HG02623 (cell line): ENCODE results near the gene PTGR1.
"Not testable (repeated sequence)": the region's sequence is repeated elsewhere in the genome, so short reads cannot be mapped to it uniquely, and the experiment has no call there.

Experiments
- ATAC-seq: cut with Tn5 transposase; IDR thresholded peaks from one replicate; pipeline ENCODE4 v1.9.1; 2021; ENCODE audit warnings: moderate library complexity; ENCODE audit not compliant: unreplicated experiment

PTGR1 gene

DNA sequence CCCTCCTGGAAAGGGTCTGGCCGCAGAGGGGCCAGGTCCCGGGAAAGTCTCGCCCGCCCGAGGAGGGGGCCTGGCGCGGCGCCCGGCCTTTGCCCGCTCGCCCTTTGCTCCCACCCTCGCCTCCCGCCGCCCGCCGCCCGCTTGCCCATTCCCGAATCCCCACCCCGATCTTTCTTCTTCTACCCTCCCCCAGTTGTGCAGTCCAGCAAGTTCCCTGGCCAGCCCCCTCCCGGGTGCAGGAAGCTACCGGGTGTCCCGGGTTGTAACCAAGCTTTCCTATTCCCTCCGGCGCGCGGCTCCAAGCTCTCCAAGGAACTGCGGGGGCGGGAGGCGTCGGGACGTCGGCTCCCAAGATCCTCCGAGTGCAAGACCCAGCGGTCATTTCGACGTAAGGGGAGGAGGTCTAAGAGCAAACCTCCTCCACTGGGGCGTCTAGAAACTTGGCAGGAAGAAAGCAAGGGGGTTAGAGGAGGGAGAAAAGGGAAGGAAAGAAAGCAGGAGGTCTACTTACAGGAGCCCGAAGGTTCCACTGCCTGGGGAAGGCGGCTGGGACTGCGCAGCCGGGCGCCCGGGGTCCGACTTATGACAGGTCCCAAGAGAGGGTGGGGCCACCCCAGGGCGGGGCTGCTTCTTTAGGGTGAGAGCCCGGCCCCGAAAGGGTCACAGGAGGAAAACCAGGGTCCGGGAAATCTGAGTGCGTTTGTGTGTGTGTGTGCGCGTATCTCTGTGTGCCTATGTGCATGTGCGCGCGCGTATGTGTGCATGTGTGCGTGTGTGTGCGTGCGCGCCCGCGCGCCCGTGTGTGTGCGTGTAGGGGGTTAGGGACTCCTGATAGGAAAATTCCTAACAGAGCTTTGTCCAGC is at the start of gene PTGR1:
TSS of gene PTGR1 (minus strand) at position 556 of the 863 bp plus-strand sequence. CDS start 2,225 bp downstream, outside the sequence.
- ATAC-seq, result no peak

DNA sequence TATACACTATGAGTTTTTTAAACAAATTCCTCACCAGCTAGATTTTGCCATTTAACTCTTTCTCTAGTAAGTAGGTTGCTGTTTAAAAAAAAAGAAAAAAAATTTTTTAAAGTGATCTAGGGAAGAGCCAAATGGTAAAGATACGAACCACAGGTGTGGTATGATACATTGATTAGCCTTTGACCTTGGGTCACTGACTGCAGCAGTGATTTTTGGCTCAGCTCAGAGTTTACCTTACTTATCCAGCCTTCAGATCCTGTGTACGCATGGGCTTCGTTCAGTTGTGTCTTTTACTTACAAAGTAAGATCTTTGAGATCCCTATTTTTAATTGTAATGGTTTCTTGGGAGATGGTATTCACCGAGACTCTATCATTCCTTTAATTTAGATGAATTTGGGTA is 49.6 kb upstream of the PTGR1 start:
- ATAC-seq, result no peak

DNA sequence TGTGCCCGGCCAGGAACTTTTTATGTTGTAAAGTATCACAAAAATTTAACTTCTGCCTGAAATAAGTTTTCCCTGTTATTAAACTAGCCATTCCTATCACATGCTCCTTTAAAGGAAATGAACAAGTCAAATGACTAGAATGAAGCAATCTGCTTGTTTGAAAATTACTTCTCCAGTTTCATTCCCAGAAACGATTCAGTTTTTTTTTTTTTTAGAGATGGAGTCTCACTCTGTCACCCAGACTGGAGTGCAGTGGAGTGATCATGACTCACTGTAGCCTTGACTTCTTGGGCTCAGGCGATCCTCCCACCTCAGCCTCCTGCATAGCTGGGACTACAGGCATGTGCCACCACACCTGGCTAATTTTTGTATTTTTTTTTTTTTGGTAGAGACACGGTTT is 48.6 kb upstream of the PTGR1 start:
- ATAC-seq, result no peak

GRCh38 chr9:111646417-111646816 is 47.0 kb upstream of the PTGR1 start:
- no peak for ATAC-seq

DNA sequence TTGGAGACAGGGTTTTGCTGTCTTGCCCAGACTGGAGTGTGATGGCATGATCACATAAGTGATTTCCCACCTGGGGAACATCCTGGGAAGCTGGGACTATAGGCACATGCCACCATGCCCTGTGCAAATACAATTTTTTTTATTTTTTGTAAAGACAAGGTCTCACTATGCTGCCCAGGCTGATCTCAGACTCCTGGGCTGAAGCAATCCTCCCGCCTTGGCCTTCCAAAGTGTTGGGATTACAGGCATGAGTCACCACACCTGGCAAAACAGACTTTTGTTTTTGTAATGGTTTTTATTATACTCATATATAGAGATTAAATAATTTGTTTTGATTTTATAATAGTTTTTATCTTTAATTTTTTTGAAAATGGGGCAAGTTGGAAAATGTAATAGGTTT is 46.4 kb upstream of the PTGR1 start:
- no peak for ATAC-seq

GRCh38 chr9:111644195-111644772 is 44.8 kb upstream of the PTGR1 start:
- no peak for ATAC-seq

- ATAC-seq, result no peak
These were observed 38.0 kb upstream of the PTGR1 start for GRCh38 chr9:111637421-111637950.

DNA sequence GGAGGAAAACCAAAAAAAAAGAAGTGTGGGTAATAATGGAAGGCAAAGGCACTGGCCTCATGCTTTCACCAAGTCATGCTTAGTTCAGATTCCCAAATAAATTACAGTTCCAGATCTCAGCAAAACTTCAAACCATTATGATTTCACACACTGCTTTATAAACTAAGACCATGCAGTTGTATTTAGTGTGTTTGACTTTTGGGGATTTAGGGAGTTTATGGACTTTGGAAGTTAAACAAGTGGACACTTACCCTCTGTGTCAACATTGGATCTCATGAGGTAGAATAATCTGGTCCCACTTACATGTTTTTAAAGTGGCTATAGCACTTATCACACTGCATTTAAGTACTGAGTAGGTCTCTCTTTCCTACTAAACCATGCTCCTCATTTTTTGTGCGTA is 35.4 kb upstream of the PTGR1 start:
- no peak for ATAC-seq

DNA sequence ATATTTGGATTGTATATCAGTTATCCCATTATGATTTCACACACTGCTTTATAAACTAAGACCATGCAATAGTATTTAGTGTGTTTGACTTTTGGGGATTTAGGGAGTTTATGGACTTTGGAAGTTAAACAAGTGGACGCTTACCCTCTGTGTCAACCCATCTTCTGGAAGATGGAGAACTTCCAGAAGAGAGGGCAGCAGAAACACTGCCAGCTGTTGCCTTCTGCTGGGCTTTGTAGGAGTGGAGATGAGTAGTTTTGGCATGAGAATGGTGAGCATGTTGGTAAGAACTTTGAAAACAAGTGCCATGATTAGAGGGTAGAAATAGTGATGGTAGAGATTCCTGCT is 33.9 kb upstream of the PTGR1 start:
- ATAC-seq, result no peak

GRCh38 chr9:111632695-111633388 is 33.4 kb upstream of the PTGR1 start:
- no peak for ATAC-seq

- ATAC-seq, result no peak
These were observed 32.6 kb upstream of the PTGR1 start for GRCh38 chr9:111632060-111632459.

GRCh38 chr9:111631214-111631971 is 31.9 kb upstream of the PTGR1 start, which contains the start of gene DNAJC25:
TSS of gene DNAJC25 (plus strand) at chr9:111631334. CDS start at chr9:111631408, 74 bp downstream.
- peak; percentile 97 for ATAC-seq

- ATAC-seq, result no peak
These were observed 31.4 kb upstream of the PTGR1 start for GRCh38 chr9:111630964-111631213.

DNA sequence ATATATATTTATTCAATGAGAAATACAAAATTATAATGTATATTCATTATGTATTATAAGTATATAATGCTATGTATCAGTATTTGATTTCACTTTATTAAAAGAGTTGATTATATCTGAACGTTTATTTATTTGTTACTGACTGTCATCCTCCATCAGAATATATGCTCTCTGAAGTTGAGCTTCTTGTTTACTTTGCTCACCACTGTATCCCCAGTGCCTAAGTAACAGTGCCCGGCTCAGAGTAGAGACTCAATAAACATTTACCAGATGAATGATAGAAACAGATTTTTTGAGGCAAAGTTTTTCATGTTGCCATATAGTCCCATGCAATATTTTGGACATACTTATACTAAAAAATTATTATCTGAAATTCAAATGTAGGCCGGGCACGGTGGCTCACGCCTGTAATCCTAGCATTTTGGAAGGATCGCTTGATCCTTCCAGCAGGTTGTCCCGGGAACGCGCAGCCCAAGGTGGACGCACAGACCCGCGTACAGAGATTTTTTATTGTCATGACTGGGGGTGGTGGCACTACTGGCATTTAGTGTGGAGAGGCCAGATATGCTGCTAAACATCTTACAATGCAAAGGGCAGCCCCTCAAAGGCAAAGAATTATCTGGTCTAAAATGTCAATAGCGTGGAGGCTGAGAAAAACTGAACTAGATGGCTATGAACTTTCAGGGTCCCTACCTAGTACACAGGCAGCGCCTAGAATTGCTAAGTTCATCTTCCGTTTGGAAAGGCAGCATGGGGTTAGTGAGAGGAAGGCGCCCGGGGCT is 30.9 kb upstream of the PTGR1 start:
- peak; percentile 18 for ATAC-seq

DNA sequence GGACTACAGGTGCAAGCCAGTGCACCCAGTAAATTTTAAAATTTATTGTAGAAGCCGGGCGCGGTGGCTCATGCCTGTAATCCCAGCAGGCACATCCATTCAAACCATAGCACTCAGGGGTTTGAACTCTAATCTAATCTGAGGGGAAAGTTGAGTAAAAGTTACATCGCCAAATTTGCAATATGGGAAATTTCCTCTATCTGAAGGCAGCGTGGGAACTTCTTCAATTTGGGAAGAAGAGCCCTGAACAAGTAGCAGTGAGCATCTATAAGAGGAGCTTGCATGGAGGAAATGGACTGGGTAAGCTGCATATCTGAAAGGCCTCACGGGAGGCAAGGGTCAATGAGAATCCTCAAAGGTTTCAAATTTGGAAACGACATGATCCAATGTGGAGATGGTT is 29.0 kb upstream of the PTGR1 start:
- ATAC-seq, result no peak

GRCh38 chr9:111627260-111627963 is 28.0 kb upstream of the PTGR1 start:
- no peak for ATAC-seq

GRCh38 chr9:111622626-111623025 is 23.2 kb upstream of the PTGR1 start:
- ATAC-seq, result no peak

GRCh38 chr9:111621895-111622480 is 22.5 kb upstream of the PTGR1 start:
- no peak for ATAC-seq

DNA sequence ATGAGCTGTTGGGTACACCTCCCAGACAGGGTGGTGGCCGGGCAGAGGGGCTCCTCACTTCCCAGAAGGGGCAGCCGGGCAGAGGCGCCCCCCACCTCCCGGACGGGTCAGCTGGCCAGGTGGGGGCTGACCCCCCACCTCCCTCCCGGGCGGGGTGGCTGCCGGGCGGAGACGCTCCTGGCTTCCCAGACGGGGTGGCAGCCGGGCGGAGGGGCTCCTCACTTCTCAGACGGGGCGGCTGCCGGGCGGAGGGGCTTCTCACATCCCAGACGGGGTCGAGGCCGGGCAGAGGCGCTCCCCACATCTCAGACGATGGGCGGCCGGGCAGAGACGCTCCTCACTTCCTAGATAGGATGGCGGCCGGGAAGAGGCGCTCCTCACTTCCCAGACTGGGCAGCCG is 17.9 kb upstream of the PTGR1 start:
- ATAC-seq, result not testable (repeated sequence)
